HCT116 (cell line): ENCODE results near the gene HGFAC. TPM values are rescaled to one million over a fixed set of nuclear protein-coding genes. Genes with fewer than 3 reads are reported as not detected.

Source experiments
- ATAC-seq: fragments of 200-7000 bp; cut with Tn5 transposase; 2 replicates; pipeline ENCODE4 v1.9.1; 2020; ENCODE audit warnings: mild to moderate bottlenecking, moderate library complexity
- BruUV-seq: library from RNA; stranded (reverse); fragments of 400-500 nt; replicated peaks from 2 replicates; lab custom pipeline; 2021; lab: Mats Ljungman, UMichigan
- CTCF ChIA-PET: fragments of 300-600 bp; sonication (Branson Sonifier 250); formaldehyde crosslinking; loops from one replicate; lab custom pipeline; 2021; ENCODE audit warnings: antibody characterized with exemption; lab: Charles Lee
- POLR2A ChIA-PET: fragments of 300-600, 350-600 bp; sonication (Branson Sonifier 250); formaldehyde crosslinking; loops from one replicate; lab custom pipeline; 2021; ENCODE audit warnings: antibody characterized with exemption; lab: Charles Lee
- RAD21 ChIA-PET, 2 experiments: fragments of 300-600 bp; sonication (Branson Sonifier 250); formaldehyde crosslinking; loops; one replicate each; lab custom pipeline; 2023; ENCODE audit warnings: low total read pairs in 2 of 2; ENCODE audit not compliant: uncharacterized antibody in 2 of 2, unreplicated experiment in 2 of 2, low non-redundant PET in 1 of 2; lab: Charles Lee
- DNase-seq: peaks from one replicate; pipeline ENCODE4 v3.0.0-alpha.2; 2010; ENCODE audit warnings: low read depth, low spot score
- H2AFZ ChIP-seq: fragments of 200-600 bp; shearing (Covaris generic), sonication (generic); 2 replicates; pipeline ENCODE4 v1.6.1; 2017; ENCODE audit warnings: low read depth, mixed run types, mixed read lengths, antibody characterized with exemption, low read length; ENCODE audit not compliant: poor library complexity, severe bottlenecking
- H3K27ac ChIP-seq: 2 replicates; pipeline ENCODE4 v1.5.1; 2012; ENCODE audit warnings: low read depth, low read length
- H3K27me3 ChIP-seq: fragments of 200-600 bp; sonication (generic); 2 replicates; pipeline ENCODE4 v1.6.1; 2016; ENCODE audit warnings: mixed run types, low read length, mixed read lengths; ENCODE audit not compliant: insufficient read depth
- H3K36me3 ChIP-seq, 2 experiments: fragments of 200-500 bp in 1 of 2; fragments of 200-600 bp in 1 of 2; sonication (Bioruptor generic) in 1 of 2; sonication (generic) in 1 of 2; 2 replicates each; pipeline versions ENCODE4 v1.5.1 to v1.6.1; 2014 to 2016; ENCODE audit warnings: low read length in 2 of 2, inconsistent platforms in 1 of 2, mixed read lengths in 1 of 2, mixed run types in 1 of 2; ENCODE audit not compliant: insufficient read depth in 2 of 2, control insufficient read depth in 1 of 2
- H3K4me1 ChIP-seq, 2 experiments: fragments of 200-600 bp in 1 of 2; sonication (generic) in 1 of 2; 2 replicates each; pipeline versions ENCODE4 v1.5.1 to v1.6.1; 2012 to 2017; ENCODE audit warnings: low read length in 2 of 2, inconsistent platforms in 1 of 2, mild to moderate bottlenecking in 1 of 2, mixed read lengths in 1 of 2, mixed run types in 1 of 2, moderate library complexity in 1 of 2; ENCODE audit not compliant: insufficient read depth in 2 of 2, control insufficient read depth in 1 of 2
- H3K4me2 ChIP-seq: fragments of 200-600 bp; sonication (generic); 2 replicates; pipeline ENCODE4 v1.6.1; 2017; ENCODE audit warnings: mixed run types, low read length, mixed read lengths
- H3K4me3 ChIP-seq, 2 experiments: fragments of 200-600 bp in 1 of 2; sonication (generic) in 1 of 2; replicated peaks in 1 of 2; 2 replicates each; pipeline ENCODE4 v1.5.1; 2011 to 2016; ENCODE audit warnings: low read length in 2 of 2, control low read depth in 1 of 2, low read depth in 1 of 2, mild to moderate bottlenecking in 1 of 2, mixed read lengths in 1 of 2, mixed run types in 1 of 2
- H3K79me2 ChIP-seq: fragments of 200-600 bp; sonication (generic); 2 replicates; pipeline ENCODE4 v1.6.1; 2017; ENCODE audit warnings: mild to moderate bottlenecking, mixed run types, low read length, moderate library complexity, mixed read lengths; ENCODE audit not compliant: insufficient read depth
- H3K9ac ChIP-seq: fragments of 200-600 bp; sonication (generic); 2 replicates; pipeline ENCODE4 v1.6.1; 2016; ENCODE audit warnings: low read length, mixed read lengths
- H3K9me2 ChIP-seq: fragments of 200-600 bp; sonication (generic), shearing (Covaris generic); 2 replicates; pipeline ENCODE4 v1.6.1; 2017; ENCODE audit warnings: mixed run types, mild to moderate bottlenecking, moderate library complexity; ENCODE audit not compliant: insufficient read depth
- H3K9me3 ChIP-seq, 2 experiments: fragments of 200-500 bp in 1 of 2; fragments of 200-600 bp in 1 of 2; sonication (Bioruptor generic) in 1 of 2; sonication (generic) in 1 of 2; 2 replicates each; pipeline ENCODE4 v1.6.1; 2014 to 2017; ENCODE audit warnings: low read length in 2 of 2, mixed read lengths in 2 of 2, inconsistent platforms in 1 of 2, low read depth in 1 of 2, mild to moderate bottlenecking in 1 of 2, mixed run types in 1 of 2, moderate library complexity in 1 of 2; ENCODE audit not compliant: control insufficient read depth in 1 of 2, insufficient read depth in 1 of 2
- H4K20me1 ChIP-seq: fragments of 200-600 bp; sonication (generic), shearing (Covaris generic); 2 replicates; pipeline ENCODE4 v1.6.1; 2017; ENCODE audit warnings: mixed run types, mild to moderate bottlenecking, moderate library complexity; ENCODE audit not compliant: insufficient read depth
- ATF3 ChIP-seq: IDR thresholded peaks from 2 replicates; pipeline ENCODE4 v1.6.1; 2012
- CBX3 ChIP-seq: IDR thresholded peaks from 2 replicates; pipeline ENCODE4 v1.6.1; 2012; ENCODE audit warnings: low read depth
- CEBPB ChIP-seq: IDR thresholded peaks from 2 replicates; pipeline ENCODE4 v1.6.1; 2012; ENCODE audit warnings: low read depth
- EGR1 ChIP-seq: IDR thresholded peaks from 2 replicates; pipeline ENCODE4 v1.6.1; 2012; ENCODE audit warnings: low read depth
- ELF1 ChIP-seq: IDR thresholded peaks from 2 replicates; pipeline ENCODE4 v1.6.1; 2012; ENCODE audit warnings: low read depth, borderline replicate concordance
- EZH2 ChIP-seq: fragments of 200-600 bp; sonication (generic); IDR thresholded peaks from 2 replicates; pipeline ENCODE4 v1.6.1; 2017; ENCODE audit warnings: antibody characterized with exemption, mixed run types
- FOSL1 ChIP-seq: IDR thresholded peaks from 2 replicates; pipeline ENCODE4 v1.6.1; 2012; ENCODE audit warnings: low read depth
- JUND ChIP-seq: IDR thresholded peaks from 2 replicates; pipeline ENCODE4 v1.6.1; 2012
- MAX ChIP-seq: IDR thresholded peaks from 2 replicates; pipeline ENCODE4 v1.6.1; 2012
- POLR2A ChIP-seq: IDR thresholded peaks from 2 replicates; pipeline ENCODE4 v1.7.0; 2011; ENCODE audit warnings: borderline replicate concordance; ENCODE audit not compliant: insufficient read depth, insufficient read length; ENCODE audit errors: extremely low read depth
- POLR2AphosphoS5 ChIP-seq: IDR thresholded peaks from 2 replicates; pipeline ENCODE4 v1.6.1; 2011; ENCODE audit warnings: mild to moderate bottlenecking, low read depth, low read length, moderate library complexity
- RAD21 ChIP-seq: IDR thresholded peaks from 2 replicates; pipeline ENCODE4 v1.6.1; 2012; ENCODE audit warnings: low read depth, mild to moderate bottlenecking
- SIN3A ChIP-seq: IDR thresholded peaks from 2 replicates; pipeline ENCODE4 v1.6.1; 2012; ENCODE audit warnings: low read depth
- SP1 ChIP-seq: IDR thresholded peaks from 2 replicates; pipeline ENCODE4 v1.6.1; 2012; ENCODE audit warnings: low read depth
- TCF7L2 ChIP-seq: IDR thresholded peaks from 2 replicates; pipeline ENCODE4 v1.7.0; 2011; ENCODE audit warnings: borderline replicate concordance, inconsistent platforms; ENCODE audit not compliant: insufficient read depth, insufficient read length; ENCODE audit errors: extremely low read depth
- YY1 ChIP-seq: IDR thresholded peaks from 2 replicates; pipeline ENCODE4 v1.6.1; 2011; ENCODE audit warnings: low read length, low read depth, moderate library complexity, mild to moderate bottlenecking; ENCODE audit not compliant: insufficient replicate concordance; ENCODE audit errors: extremely low read depth
- ZBTB33 ChIP-seq: IDR thresholded peaks from 2 replicates; pipeline ENCODE4 v1.6.1; 2011; ENCODE audit warnings: mild to moderate bottlenecking, low read length, moderate library complexity; ENCODE audit not compliant: insufficient replicate concordance; ENCODE audit errors: extremely low read depth
- ZFX ChIP-seq: fragments of 450-650 bp; IDR thresholded peaks from 2 replicates; pipeline ENCODE4 v1.6.1; 2017
- intact Hi-C: fragments of 100-400 bp; cut with micrococcal nuclease; formaldehyde crosslinking; loops from 2 replicates; pipeline ENCODE4 v1.10.0; 2022
- total RNA-seq: library from RNA; stranded (reverse); gene quantifications from one replicate; pipeline ENCODE4 v1.2.1, GENCODE V29; 2021; ENCODE audit not compliant: unreplicated experiment

HGFAC gene
- total RNA-seq, 1 experiment from 2014 or later: 1.1 TPM

GRCh38 chr4:3472411-3473141 lies 30.8 kb downstream of the HGFAC start (continued):
- TF ChIP-seq ZBTB33: no peak
- TF ChIP-seq YY1: no peak
- TF ChIP-seq ELF1: no peak
- no peak for TF ChIP-seq SP1
- no peak for TF ChIP-seq TCF7L2
- no peak for TF ChIP-seq MAX
- no peak for TF ChIP-seq CEBPB
- TF ChIP-seq EZH2: no peak
- TF ChIP-seq EGR1: no peak
- no peak for TF ChIP-seq RAD21

GRCh38 chr4:3473181-3473950 lies 31.6 kb downstream of the HGFAC start:
- no peak for ATAC-seq
- BruUV-seq: no TSS peak
- no peak for TF ChIP-seq FOSL1
- no peak for TF ChIP-seq EGR1
- TF ChIP-seq POLR2AphosphoS5: no peak
- TF ChIP-seq CBX3: no peak
- TF ChIP-seq ZFX: no peak
- TF ChIP-seq MAX: no peak
- TF ChIP-seq RAD21: no peak
- TF ChIP-seq YY1: no peak
- no peak for TF ChIP-seq JUND
- no peak for TF ChIP-seq SP1
- no peak for TF ChIP-seq TCF7L2
- no peak for TF ChIP-seq ATF3
- no peak for TF ChIP-seq POLR2A
- TF ChIP-seq SIN3A: no peak

More at GRCh38 chr4:3473181-3473950, 31.6 kb downstream of the HGFAC start:
- no peaks in the 10 kb centered on the region for H3K27me3 ChIP-seq
- CTCF ChIA-PET: no interaction called here
- intact Hi-C loops: no loop called here
- no peak overlapping the region for H3K4me3 ChIP-seq
- H3K9ac ChIP-seq: no peak overlapping the region
- H3K9me2 ChIP-seq: no peaks in the 10 kb centered on the region
- POLR2A ChIA-PET: no interaction called here
- H4K20me1 ChIP-seq: no peaks in the 10 kb centered on the region
- RAD21 ChIA-PET: no interaction called here
- no peaks in the 10 kb centered on the region for H3K36me3 ChIP-seq
- peaks cover 0 to 3% of the 10 kb centered on the region in 2 experiments; a peak in 1 of 4 replicates for H3K9me3 ChIP-seq
- H3K27ac ChIP-seq: no peak overlapping the region
- no peak for DNase-seq
- H3K4me1 ChIP-seq: no peaks in the 10 kb centered on the region
- no peaks in the 10 kb centered on the region for H3K79me2 ChIP-seq
- H3K4me2 ChIP-seq: no peak overlapping the region
- no peak overlapping the region for H2AFZ ChIP-seq
